ENCODE measurements around the gene MAOA. TPM values are rescaled to one million over a fixed set of nuclear protein-coding genes. Genes with fewer than 3 reads are reported as not detected.

Gene MAOA
- total RNA-seq (2022; extraction: Qiagen RNA extraction): 0.51 to 1.2 TPM (median 0.81 TPM) in 5 replicates

DNA sequence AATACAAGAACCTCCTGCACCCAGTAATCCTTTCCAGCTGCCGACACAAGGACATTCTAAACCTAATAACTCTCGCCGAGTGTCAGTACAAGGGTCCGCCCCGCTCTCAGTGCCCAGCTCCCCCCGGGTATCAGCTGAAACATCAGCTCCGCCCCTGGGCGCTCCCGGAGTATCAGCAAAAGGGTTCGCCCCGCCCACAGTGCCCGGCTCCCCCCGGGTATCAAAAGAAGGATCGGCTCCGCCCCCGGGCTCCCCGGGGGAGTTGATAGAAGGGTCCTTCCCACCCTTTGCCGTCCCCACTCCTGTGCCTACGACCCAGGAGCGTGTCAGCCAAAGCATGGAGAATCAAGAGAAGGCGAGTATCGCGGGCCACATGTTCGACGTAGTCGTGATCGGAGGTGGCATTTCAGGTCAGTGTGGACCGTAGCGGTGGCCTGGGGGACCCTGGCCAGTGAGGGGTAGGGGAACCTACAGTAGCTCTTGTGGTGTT is at the start of gene MAOA:
MAOA (plus strand) TSS at position 295 of the 490 bp plus-strand sequence; CDS start at position 338, 43 bp downstream.

Other genes with a start within 250 kb of the MAOA start
- gene MAOB, start 226.2 kb downstream of the MAOA start, total RNA-seq (2022; extraction: Qiagen RNA extraction): 0.11 to 0.29 TPM (median 0.14 TPM) in 5 replicates